Activated T-cell treated with anti-CD3 and anti-CD28 coated beads, Interleukin-2, amount 50 U/mL, for 48 hours (primary cell): ENCODE measurements around the gene NAT16.
"Not testable (repeated sequence)": the region's sequence is repeated elsewhere in the genome, so short reads cannot be mapped to it uniquely, and the experiment has no call there.

Experiments
- DNase-seq, 2 experiments: peaks; one replicate each; pipeline ENCODE4 v3.0.0-alpha.2; 2020

The NAT16 gene

DNA sequence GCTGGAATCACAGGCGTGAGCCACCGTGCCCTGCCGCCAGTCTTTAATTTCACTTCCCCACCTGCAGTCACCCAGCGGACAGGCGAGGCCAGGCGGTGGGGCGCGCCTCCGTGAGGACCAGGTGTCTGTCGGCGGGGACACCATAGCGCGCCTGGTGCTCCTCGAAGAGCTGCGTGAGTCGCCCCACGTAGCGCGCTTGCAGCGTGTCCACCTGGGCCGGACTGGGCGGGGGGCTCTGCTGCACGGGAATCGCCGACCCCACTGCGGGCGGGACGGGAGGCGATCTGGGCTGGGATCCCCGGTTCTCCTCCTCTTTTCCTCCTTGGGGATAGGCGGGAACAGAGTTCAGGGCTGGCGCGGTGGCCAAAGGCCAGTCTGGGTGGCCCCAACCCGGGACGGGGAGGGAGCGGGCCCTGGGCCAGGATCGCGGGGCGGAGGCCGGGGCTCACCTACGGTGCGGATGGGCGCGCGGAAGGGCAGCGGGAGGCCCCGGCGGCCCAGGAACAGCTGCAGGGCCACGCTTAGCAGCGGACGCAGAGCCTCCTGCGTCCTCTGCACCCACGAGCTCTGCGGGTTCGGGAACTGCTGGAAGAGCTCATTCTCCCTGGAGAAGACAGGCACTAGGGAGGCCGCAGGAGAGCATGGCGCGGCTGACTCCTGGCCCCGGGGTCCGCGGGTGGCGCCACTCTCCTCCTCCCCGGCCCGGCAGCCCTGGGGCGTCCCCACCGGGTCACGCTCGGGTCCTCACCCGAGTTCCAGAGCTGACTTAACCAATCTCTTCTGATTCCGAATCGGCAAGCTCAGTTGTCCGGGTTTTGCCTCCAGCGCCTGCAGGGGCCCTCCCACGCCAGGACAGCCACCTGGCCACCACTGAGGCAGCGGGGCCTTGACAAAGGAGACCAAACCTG, 21.9 kb upstream of the NAT16 start:
- DNase-seq: peak in 1 of 2 experiments; percentile 23

- no peak for DNase-seq
Observed at GRCh38 chr7:101200862-101201599, 20.9 kb upstream of the NAT16 start, which contains the start of gene MOGAT3. Gene MOGAT3 (minus strand): TSS chr7:101201036. CDS start chr7:101200854, 182 bp downstream.

DNA sequence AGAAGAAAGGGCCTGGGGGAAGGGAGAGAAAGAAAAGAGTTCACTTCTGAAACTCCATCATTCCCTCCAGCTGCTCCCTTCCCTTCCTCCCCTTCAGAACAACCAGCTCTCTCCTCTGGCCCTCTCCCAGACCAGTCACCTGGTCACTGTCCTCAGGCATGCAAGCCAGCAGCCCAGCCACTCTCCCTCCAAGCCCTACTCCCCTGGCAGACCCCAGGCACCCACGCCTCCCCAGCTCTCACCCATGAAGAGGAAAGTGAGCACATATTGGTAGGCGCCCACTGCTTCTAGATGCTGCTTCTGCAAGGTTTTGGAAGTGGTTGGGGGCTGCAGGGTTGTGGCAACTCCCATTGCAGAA, 20.4 kb upstream of the NAT16 start:
- DNase-seq: no peak

DNA sequence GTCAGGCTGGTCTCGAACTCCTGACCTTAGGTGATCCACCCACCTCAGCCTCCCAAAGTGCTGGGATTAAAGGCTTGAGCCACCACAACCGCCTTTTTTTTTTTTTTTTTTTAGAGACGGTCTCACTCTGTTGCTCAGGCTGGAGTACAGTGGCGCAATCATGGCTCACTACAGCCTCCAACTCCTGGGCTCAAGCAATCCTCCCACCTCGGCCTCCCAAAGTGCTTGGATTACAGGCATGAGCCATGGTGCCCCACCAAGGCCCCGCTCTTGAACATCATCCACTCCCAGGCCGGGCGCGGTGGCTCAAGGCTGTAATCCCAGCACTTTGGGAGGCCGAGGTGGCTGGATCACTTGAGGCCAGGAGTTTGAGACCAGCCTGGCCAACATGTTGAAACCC, 19.4 kb upstream of the NAT16 start:
- DNase-seq: not testable (repeated sequence)

DNA sequence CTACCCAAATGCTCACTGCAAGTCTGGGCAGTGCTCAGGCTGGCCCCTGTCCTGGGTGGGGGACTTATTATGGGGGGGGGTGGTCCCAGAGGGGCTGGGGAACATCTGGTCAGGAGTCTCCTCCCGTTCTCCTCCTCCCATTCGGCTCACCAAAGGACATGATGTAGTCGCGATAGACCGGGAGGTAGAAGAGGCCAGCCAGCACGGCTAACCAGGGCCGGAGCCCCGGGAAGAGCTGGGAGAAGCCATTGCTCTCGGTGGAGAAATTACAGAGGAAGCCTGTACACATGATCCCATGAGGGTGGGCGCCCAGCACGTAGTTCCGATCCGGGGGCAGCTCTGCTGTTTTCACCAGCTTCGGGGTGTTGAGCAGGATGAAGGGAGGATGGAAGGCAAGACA, 18.4 kb upstream of the NAT16 start:
- no peak for DNase-seq

GRCh38 chr7:101197991-101198390, 17.9 kb upstream of the NAT16 start:
- DNase-seq: no peak

GRCh38 chr7:101195884-101196283, 15.8 kb upstream of the NAT16 start:
- no peak for DNase-seq

GRCh38 chr7:101189109-101189508, 9.0 kb upstream of the NAT16 start:
- DNase-seq: no peak

- no peak for DNase-seq
Observed at GRCh38 chr7:101186844-101187428, 6.8 kb upstream of the NAT16 start.

- no peak for DNase-seq
Observed at GRCh38 chr7:101186194-101186593, 6.1 kb upstream of the NAT16 start.

DNA sequence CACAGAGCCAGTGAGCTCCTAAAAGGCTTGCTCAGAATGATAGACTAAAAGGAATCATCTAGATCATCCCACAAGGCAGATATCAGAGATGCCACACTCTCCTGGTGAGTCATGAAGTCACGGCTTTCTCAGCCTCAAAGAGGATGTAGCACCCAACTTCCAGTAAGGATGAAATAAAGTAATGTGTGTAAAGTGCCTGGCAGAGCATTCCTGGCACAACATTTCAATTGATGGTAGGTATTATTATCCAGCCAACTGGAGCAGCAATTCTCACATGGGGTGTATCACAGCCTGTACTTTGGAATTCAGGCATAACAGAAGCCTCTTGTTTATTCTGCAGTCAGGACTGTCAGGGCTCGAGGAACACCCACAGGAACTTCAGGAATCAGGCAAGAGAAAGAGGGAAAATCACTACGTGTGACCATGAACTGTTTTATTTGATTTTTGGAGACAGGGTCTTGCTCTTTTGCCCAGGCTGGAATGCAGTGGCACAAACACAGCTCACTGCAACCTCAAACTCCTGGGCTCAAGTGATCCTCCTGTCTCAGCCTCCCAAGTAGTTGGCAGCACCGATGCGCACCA, 5.3 kb upstream of the NAT16 start:
- no peak for DNase-seq

DNA sequence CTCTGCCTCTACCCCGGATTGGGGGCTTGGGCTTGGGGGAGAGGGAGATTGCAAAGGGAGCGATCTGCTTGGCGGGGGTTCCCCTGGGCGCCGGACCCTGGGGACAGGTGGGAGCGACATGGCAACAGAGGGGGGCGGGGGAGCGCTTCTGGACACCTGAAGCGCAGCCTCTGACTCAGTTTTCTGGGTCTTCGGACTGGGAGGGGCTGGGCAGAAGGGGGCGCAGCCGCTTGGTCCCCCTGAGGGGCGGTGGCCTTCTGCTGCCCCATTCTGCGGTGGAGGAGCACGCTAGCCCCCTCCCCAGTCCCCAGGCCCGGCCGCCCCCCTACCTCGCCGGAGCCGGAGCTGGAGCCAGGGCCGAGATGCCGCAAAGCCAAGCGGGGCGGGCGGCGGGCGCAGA, 380 bp downstream of the NAT16 start:
- DNase-seq: no peak

- no peak for DNase-seq
Observed at GRCh38 chr7:101179117-101179516, 976 bp downstream of the NAT16 start.

- no peak for DNase-seq
Observed at GRCh38 chr7:101177644-101178043, 2.4 kb downstream of the NAT16 start.

DNA sequence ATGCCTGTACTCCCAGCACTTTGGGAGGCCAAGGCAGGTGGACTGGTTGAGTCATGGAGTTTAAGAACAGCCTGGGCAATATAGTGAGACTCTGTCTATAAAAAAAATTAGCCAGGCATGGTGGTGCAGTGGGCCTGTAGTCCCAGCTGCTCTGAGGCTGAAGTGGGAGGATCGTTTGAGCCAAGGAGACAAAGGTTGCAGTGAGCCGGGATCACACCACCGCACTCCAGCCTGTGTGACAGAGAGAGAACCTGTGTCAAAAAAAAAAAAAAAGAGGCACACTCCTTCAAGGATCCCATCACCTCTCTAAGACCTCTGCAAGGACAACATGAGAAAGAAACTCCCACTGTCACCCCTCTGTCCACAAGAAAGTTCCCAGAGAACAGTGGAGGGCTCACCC, 4.4 kb downstream of the NAT16 start:
- DNase-seq: no peak

DNA sequence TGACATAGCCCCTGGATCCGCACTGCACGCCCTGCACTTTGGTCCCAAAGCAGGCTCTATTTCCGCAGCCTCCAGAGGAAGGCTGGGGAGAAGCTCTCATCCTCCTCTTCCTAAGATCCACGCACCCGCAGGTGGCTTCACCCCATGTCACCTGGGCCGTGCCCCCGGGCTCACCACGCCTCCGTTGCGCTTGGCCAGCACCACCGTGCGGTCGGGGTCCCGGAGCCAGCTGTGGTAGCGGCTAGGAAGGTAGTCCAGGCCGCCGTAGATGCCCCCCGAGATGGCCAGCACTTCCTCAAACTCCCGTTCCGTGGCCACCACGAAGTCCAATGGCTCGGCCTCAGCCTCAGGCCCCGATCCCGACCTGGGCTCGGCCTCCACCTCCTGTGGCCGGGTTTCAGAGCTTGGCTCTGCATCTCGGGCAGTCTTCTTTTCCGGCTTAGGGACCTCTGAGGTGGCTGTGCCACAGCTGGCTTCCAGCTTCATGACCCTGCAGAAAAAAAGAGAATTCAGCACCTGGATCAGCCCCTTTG, 5.7 kb downstream of the NAT16 start:
- DNase-seq: no peak

GRCh38 chr7:101173752-101174244, 6.3 kb downstream of the NAT16 start:
- DNase-seq: peak; percentile 85 to 89

GRCh38 chr7:101172854-101173751, 7.0 kb downstream of the NAT16 start:
- DNase-seq: peak in 1 of 2 experiments; percentile 51

GRCh38 chr7:101172005-101172853, 7.9 kb downstream of the NAT16 start:
- DNase-seq: peak in 1 of 2 experiments; percentile 26

- peak in 1 of 2 experiments; percentile 25 for DNase-seq
Observed at GRCh38 chr7:101171442-101171837, 8.7 kb downstream of the NAT16 start.
